ENCODE measurements around the gene MYO10.
"Not testable (repeated sequence)": the region's sequence is repeated elsewhere in the genome, so short reads cannot be mapped to it uniquely, and the experiment has no call there.

Gene MYO10

GRCh38 chr5:16787278-16787677 lies 148.8 kb downstream of the MYO10 start:
- FAIRE-seq (no peak), DNase-seq (ENCODE audit: low spot score) (no peak)

GRCh38 chr5:16784843-16785791 lies 151.0 kb downstream of the MYO10 start:
- FAIRE-seq (peak; percentile 69), DNase-seq (ENCODE audit: low spot score) (peak; percentile 51)

- peak; percentile 46 for FAIRE-seq
- peak; percentile 37 for DNase-seq (ENCODE audit: low spot score)
Observed at GRCh38 chr5:16784088-16784487, 152.0 kb downstream of the MYO10 start.

- DNase-seq (ENCODE audit: low spot score) (no peak), FAIRE-seq (no peak)
Observed at GRCh38 chr5:16781828-16782626, 154.1 kb downstream of the MYO10 start.

DNA sequence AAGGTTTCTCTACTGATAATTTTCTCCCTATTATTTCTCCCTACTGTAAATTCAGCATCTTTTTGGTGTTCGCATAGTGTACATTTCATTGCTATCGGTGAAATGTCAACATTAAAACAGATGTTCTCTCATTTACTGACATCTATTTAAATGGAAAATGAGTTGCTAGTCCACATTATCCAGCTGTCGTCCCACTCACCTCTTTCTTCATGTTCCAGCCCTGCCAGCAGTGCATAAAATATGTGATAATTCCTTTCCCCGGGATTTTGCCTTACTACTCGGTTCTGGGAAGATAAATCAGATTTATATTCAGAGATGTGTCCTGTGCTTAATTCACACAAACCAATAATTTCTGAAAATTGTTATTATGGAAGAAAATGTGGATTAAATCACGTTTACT lies 155.8 kb downstream of the MYO10 start:
- no peak for DNase-seq (ENCODE audit: low spot score)
- FAIRE-seq, result no peak

- no peak for FAIRE-seq
- no peak for DNase-seq (ENCODE audit: low spot score)
Observed at GRCh38 chr5:16777432-16777831, 158.7 kb downstream of the MYO10 start.

DNA sequence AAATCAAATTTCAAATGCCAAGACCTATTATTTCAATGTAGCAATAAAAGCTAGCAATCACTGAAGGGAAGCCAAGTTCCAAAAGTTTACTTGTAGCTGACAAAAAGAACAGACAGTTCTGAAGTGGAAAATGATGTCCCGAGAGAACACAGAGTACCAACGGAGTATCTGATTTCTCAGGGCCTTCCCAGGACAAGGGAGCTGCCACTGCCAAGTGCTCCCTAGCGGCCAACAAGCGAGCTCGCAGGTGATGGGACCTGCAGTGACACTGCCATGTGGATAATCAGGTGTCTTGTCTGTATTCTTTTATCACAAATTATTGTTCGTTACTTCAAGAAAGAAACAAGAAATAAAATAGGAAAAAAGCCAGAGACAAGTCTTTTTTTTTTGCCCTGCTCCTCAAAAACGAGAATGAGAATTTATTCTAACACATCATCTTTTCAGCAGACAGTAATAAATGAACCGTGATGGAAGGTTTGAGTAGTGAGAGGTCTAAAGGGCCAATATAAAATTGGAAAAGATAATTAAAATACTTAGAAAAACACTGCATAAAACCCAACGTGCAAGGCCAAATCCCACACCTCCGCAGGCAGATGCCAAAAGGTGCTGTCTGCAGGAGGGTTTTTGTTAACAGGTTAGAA lies 159.4 kb downstream of the MYO10 start:
- FAIRE-seq, result no peak

GRCh38 chr5:16774806-16775205 lies 161.3 kb downstream of the MYO10 start:
- DNase-seq (ENCODE audit: low spot score), result no peak
- FAIRE-seq, result no peak

More for the DNA sequence above, 159.4 kb downstream of the MYO10 start:
- DNase-seq (ENCODE audit: low spot score), result no peak

DNA sequence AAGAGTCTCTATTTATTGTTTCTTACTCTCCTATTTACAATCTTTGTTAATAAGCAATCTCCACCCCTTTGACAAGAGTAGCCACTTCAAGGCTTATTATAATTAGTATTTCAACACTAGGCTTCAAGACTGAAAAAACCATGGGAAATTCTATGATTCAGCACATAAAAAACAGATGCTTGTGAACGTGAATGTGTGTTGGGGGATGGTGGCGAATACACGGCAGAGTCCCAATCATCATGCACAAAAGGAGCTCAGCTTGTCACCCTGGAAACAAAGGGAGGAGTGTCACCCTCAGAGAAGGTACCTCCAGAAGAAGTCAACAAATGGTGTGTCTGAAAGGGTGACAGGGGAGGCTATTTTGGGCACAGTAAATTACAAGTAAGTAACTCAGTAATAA lies 162.1 kb downstream of the MYO10 start:
- FAIRE-seq (no peak), DNase-seq (ENCODE audit: low spot score) (no peak)

DNA sequence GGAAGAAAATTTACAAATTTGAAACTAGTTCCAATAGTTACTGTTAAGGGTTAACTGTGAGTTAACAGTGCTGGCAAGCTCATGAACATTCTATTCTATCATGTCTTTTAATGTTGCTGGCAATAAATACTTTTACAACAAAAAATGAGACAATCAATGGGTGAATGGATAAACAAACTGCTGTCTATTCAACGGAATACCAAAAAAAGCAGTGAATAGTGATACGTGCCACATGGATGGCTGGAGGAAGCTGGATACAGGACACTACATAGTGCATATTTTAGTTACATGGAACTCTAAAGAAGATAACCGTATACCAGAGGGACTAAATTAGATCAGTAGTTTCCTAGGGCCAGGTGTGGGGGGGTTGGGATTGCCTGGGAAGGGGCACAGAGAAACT lies 163.5 kb downstream of the MYO10 start:
- DNase-seq (ENCODE audit: low spot score) (no peak), FAIRE-seq (no peak)

- no peak for DNase-seq (ENCODE audit: low spot score)
- no peak for FAIRE-seq
Observed at GRCh38 chr5:16768184-16768583, 167.9 kb downstream of the MYO10 start.

- FAIRE-seq, result no peak
- no peak for DNase-seq (ENCODE audit: low spot score)
Observed at GRCh38 chr5:16763211-16763610, 172.9 kb downstream of the MYO10 start.

GRCh38 chr5:16759147-16759773 lies 176.8 kb downstream of the MYO10 start:
- FAIRE-seq, result no peak

DNA sequence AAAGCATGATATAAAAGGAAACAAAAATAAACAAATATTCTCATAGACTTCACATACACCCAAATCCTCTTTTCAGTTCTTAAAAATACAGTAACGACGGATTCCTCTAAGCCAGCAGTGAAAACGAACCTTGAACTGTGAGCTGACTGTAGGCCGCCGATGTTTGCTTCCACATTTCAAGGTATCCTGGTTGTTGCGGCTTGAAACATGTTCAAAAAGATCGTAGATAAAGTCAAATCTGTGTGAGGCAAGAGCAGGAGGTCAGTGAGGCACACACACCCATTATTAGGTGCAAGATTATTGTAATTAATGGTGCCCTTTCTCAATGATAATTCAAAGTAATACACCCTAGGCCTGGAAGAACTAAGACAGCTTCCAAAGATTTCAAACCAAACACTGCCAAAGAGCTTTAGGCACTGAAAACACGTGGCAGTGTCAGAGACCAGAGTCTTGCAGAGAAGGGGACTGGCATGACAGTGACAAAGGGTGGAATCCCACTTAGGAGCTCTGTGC lies 178.0 kb downstream of the MYO10 start:
- FAIRE-seq (no peak), DNase-seq (ENCODE audit: low spot score) (no peak)

More at GRCh38 chr5:16759147-16759773, 176.8 kb downstream of the MYO10 start:
- DNase-seq (ENCODE audit: low spot score), result no peak

DNA sequence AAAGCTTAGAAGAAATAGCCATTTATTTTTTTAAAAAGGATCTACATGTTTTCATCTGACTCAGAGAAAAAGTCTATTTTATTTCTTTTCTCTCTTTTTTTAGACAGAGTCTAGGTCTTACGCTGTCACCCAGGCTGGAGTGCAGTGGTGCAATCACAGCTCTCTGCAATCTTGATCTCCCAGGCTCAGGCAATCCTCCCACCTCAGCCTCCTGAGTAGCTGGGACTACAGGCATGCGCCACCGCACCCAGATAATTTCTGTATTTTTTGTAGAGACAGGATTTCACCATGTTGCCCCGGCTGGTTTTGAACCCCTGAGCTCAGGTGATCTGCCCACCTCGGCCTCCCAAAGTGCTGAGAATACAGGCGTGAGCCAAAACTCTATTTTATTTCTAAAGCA lies 178.5 kb downstream of the MYO10 start:
- not testable (repeated sequence) for FAIRE-seq

GRCh38 chr5:16757146-16757545 lies 178.9 kb downstream of the MYO10 start:
- FAIRE-seq, result no peak
- no peak for DNase-seq (ENCODE audit: low spot score)

More for the DNA sequence above, 178.5 kb downstream of the MYO10 start:
- not testable (repeated sequence) for DNase-seq (ENCODE audit: low spot score)

DNA sequence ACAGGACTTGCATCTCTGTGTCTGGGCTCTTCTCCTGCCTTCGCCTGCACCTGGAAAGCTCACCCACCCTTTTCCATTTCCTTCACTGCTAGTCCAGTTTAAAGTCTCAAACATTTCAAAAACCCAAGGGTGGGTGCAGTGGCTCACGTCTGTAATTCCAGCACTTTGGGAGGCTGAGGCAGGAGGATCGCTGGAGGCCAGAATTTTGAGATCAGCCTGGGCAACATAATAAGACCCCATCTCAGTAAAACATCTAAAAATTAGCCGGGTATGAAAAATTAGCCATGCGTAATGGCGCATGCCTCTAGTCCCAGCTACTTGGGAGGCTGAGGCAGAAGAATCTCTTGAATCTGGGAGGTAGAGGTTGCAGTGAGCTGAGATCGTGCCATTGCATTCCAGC lies 179.4 kb downstream of the MYO10 start:
- FAIRE-seq (no peak), DNase-seq (ENCODE audit: low spot score) (no peak)

- no peak for DNase-seq (ENCODE audit: low spot score)
- FAIRE-seq, result no peak
Observed at GRCh38 chr5:16755641-16756040, 180.4 kb downstream of the MYO10 start.

- FAIRE-seq, result no peak
- DNase-seq (ENCODE audit: low spot score), result no peak
Observed at GRCh38 chr5:16754601-16755000, 181.5 kb downstream of the MYO10 start.

- no peak for FAIRE-seq
- no peak for DNase-seq (ENCODE audit: low spot score)
Observed at GRCh38 chr5:16754086-16754485, 182.0 kb downstream of the MYO10 start.

DNA sequence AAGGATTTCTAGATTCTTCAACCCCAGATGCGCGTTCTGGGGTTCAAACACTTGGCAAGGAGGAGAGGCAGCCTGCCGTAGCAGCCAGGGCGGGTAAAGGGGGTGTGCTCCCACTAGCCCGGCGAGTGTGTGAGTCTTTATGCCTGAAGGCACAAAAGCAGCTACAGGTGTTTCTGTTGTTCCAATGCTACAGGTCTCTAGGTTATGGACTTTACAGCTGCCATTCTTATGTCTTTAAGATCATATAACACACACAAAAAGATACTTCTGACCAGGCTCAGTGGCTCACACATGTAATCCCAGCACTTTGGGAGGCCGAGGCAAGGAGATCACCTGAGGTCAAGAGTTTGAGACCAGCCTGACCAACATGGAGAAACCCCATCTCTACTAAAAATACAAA lies 185.6 kb downstream of the MYO10 start:
- no peak for DNase-seq (ENCODE audit: low spot score)

More for the DNA sequence above, 185.6 kb downstream of the MYO10 start:
- no peak for FAIRE-seq
